Suprapubic skin (tissue), 4 donors: ENCODE data around the gene CDSN.

Experiments
- EP300 ChIP-seq: sonication (generic); formaldehyde crosslinking; IDR thresholded peaks from one replicate; pipeline ENCODE4 v1.6.1; 2017; ENCODE audit warnings: antibody characterized with exemption
- POLR2AphosphoS5 ChIP-seq, 3 donors: sonication (generic); formaldehyde crosslinking; IDR thresholded peaks; one replicate each; pipeline ENCODE4 v1.6.1; 2017; ENCODE audit warnings: antibody characterized with exemption in 3 of 3
- TF ChIP-seq, protein P1 (sequence below), 2 donors: fragments of 200-600 bp in 1 of 2; fragments of 450-650 bp in 1 of 2; sonication (generic) in 1 of 2; IDR thresholded peaks; one replicate each; pipeline ENCODE4 v1.5.1; 2016 to 2019; ENCODE audit warnings: antibody characterized with exemption in 2 of 2, mild to moderate bottlenecking in 1 of 2, moderate library complexity in 1 of 2

GRCh38 chr6:31096215-31096614, 24.0 kb downstream of the CDSN start:
- TF ChIP-seq, protein P1, sequence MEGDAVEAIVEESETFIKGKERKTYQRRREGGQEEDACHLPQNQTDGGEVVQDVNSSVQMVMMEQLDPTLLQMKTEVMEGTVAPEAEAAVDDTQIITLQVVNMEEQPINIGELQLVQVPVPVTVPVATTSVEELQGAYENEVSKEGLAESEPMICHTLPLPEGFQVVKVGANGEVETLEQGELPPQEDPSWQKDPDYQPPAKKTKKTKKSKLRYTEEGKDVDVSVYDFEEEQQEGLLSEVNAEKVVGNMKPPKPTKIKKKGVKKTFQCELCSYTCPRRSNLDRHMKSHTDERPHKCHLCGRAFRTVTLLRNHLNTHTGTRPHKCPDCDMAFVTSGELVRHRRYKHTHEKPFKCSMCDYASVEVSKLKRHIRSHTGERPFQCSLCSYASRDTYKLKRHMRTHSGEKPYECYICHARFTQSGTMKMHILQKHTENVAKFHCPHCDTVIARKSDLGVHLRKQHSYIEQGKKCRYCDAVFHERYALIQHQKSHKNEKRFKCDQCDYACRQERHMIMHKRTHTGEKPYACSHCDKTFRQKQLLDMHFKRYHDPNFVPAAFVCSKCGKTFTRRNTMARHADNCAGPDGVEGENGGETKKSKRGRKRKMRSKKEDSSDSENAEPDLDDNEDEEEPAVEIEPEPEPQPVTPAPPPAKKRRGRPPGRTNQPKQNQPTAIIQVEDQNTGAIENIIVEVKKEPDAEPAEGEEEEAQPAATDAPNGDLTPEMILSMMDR (IDR thresholded peaks at IDR 0.05): no peak
- TF ChIP-seq EP300 (no peak), POLR2AphosphoS5 (IDR thresholded peaks at IDR 0.05) (no peak)
